HG03432 (cell line): ENCODE data around the gene TSPAN6.
A peak's percentile ranks its signal among the peaks of the same experiment; 100 is the strongest.

Experiments
- ATAC-seq: cut with Tn5 transposase; IDR thresholded peaks from one replicate; pipeline ENCODE4 v1.9.1; 2021; ENCODE audit warnings: mild to moderate bottlenecking, moderate library complexity; ENCODE audit not compliant: unreplicated experiment

The TSPAN6 gene, protein sequence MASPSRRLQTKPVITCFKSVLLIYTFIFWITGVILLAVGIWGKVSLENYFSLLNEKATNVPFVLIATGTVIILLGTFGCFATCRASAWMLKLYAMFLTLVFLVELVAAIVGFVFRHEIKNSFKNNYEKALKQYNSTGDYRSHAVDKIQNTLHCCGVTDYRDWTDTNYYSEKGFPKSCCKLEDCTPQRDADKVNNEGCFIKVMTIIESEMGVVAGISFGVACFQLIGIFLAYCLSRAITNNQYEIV

DNA sequence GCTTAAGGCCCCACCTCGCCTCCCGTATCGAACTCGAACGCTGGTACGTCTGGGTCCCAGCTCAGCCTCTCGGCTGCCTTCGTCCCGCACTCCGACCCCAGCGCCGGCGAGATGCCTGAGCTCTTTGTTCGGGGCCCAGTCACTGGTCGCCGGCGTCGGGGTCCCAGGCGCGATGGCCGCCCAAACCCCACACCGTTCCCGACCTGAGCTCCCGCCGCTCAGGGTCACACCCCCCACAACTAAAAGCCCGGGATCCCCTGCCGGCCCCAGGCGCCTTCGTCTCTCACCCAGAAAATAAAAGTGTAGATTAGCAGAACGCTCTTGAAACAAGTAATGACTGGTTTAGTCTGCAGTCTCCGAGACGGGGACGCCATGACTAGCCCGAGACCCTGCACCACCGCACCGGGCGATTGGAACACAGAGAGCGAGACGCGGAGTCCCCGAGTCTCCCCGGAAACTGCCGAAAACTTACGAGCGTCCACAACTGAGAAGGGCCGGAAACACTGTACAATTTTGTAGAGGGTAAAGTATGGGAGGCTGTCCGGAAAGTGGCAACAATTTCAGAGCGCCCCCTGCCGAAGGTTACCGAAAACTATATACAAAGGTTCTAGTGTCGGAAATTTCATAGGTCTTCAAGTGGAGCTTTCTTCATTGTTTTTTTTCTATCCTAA lies at the start of gene TSPAN6:
TSS of gene TSPAN6 (minus strand) at position 486 of the 671 bp plus-strand sequence. CDS start at position 374, 112 bp downstream.
- ATAC-seq, result peak; percentile 99

DNA sequence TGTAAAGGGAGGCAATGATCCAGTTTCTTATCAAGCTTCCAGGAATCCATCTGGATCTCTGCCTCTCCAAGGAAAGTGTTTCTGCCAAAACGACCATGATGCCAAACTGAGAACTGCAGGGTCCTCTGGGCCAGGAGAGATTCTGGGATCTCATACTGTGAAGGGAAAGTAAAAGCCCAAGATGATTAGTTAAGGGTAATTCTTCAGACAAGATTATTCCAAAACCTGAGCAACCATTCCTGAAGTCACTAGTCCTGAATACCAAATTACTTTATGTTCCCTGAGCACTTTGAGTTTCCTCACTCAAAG lies 49.3 kb upstream of the TSPAN6 start:
- ATAC-seq, result no peak

DNA sequence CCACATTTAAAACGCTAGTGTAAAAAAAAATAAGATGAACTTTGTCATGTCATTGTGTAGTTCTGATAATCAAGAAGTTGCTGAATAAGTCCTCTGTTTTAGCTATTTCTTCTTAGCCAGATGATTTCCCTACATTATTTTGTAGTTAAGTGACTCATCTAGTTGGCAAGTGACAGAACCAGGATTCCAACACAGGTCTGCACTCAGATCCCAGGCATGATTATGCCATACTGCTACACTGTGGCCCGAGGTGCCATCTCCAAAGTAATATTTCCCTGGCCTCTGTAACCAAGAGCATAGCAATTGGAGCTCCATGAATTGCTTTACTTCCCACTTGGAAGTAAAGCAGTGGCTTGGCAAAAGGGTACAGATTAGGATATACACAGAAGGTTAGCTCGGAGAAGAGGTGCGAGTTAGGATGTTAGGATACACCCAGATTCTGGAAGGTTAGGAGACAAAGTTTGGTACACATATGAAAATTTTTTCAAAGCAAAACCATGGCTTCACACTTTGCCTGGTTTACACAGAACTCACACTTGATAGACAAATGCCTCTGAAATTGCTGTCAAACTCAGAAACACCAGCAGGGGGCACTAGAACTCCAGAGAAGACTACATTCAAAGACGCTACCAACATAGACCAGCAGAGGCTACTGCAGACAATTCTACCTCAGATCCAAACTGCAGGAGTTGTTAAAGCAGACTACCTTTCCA lies 48.8 kb upstream of the TSPAN6 start:
- peak; percentile 63 for ATAC-seq

DNA sequence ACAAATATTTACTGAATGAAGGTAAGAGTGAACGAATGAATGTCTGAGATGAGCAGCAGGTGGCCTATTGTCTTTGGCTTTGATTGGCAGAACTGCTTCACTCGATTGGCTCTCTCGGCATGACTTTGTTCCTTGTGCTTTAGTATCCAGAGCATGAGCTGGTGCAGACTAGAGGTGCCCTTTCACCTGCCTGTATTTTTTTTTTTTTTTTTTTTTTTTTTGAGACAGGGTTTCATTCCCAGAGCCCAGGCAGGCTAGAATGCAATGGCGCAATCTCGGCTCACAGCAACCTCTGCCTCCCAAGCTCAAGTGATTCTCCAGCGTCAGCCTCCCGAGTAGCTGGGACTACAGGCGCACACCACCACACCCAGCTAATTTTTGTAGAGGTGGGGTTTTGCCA lies 46.3 kb upstream of the TSPAN6 start:
- ATAC-seq, result no peak

GRCh38 chrX:100681599-100681998 lies 45.0 kb upstream of the TSPAN6 start:
- ATAC-seq, result no peak

DNA sequence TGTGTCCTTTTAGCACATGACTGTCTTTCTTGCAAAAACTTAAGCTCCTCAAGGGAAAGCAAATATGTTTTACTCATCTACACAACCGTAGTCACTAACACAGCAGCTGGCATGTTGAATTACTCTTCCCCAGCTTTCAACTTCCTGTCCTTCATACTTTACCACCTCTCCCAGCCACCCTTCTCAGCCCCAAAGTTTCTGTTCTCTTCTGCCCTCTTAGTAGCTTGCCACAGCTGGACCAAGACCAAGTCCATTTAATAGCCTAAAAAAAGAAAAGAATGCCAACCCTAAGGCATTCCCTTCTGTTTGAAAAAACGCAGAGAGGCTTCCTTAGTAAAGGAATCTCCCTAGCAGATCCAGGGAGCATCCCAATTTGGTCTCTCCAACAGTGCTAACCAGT lies 44.1 kb upstream of the TSPAN6 start:
- no peak for ATAC-seq

GRCh38 chrX:100677611-100678181 lies 41.1 kb upstream of the TSPAN6 start:
- ATAC-seq, result no peak

DNA sequence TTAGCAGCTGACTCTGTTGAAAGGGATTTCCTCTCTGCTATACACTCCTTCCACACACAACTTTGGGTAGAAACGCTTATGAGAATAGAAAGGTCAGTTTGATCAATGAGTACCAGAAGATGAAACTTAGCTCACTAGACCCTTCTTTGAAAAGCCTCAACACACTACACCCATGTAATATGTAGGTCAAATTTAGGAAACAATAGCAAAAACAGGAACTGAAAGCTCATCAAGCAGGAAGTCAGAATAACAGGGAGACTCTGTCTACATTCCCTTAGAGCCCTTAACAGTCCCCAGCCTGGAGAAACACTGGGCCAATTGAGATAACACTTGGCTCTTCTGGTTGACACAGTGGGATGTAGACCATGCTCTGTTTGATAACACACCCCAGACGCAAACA lies 38.1 kb upstream of the TSPAN6 start:
- ATAC-seq, result peak; percentile 66

DNA sequence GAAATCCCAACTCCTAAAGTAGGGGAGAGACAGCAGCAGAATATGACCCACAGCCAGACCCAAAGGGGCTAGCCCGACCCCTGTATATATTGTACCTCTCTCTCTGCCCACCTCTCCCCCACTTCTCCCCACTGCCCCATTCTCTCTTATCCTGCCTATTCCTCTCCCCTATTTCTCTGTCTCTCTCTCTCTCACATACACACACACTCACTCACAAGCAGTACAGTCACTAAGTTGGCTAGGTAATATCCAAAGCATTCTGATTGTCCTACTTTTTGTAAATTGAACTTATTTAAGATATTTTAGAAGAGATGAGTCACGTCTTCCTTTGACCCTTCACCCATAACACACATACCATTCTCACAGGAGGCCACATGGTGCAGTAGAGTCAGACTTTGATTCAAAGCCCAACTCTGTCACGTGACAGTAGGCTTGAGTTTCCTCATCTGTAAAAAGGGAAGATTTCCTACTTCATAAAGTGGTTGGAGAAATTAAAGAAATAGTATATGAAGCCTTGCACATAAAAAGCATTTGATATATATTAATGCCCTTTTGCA lies 36.9 kb upstream of the TSPAN6 start:
- no peak for ATAC-seq

DNA sequence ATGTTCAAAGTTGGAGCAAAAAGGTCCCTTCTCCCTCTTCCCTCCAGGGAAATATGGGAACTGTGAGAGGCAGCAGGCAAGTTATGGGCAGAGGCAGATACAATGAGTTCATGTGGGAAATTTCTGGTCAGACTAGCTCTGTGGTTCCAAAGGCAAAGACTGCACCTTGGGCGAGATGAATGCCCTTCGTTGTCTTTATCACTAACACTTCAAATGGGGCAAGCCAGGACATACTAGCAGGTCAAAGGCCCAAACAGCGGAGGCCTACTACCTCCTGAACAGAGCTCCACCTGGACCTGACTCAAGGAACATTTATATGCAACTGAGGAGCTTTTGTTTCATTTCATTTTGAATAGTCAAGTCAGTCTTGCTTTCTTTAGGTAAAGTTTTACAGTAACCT lies 36.4 kb upstream of the TSPAN6 start:
- ATAC-seq, result no peak

- ATAC-seq, result no peak
Observed at GRCh38 chrX:100663642-100664041, 27.0 kb upstream of the TSPAN6 start.

DNA sequence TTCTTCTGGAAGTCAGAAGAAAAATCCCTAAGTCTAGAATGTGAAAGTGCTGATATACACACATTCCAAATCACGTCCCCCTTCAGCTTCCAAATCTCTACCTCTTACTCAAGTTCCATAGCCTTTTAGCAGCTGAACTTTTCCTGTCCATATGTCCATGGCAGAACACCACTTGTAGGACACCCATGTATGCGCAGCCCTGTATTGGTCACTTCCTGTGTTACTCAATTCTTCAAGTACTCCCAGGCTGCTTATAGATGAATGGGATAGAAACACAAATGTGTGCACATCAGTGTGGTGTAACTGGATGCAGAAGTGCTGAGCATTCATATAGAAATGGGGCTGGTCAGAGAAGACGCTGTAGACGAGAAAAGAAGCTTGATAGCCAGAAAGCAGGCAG lies 26.2 kb upstream of the TSPAN6 start:
- no peak for ATAC-seq

GRCh38 chrX:100662170-100662569 lies 25.6 kb upstream of the TSPAN6 start:
- ATAC-seq, result no peak

- ATAC-seq, result no peak
Observed at GRCh38 chrX:100659431-100660137, 23.0 kb upstream of the TSPAN6 start.

DNA sequence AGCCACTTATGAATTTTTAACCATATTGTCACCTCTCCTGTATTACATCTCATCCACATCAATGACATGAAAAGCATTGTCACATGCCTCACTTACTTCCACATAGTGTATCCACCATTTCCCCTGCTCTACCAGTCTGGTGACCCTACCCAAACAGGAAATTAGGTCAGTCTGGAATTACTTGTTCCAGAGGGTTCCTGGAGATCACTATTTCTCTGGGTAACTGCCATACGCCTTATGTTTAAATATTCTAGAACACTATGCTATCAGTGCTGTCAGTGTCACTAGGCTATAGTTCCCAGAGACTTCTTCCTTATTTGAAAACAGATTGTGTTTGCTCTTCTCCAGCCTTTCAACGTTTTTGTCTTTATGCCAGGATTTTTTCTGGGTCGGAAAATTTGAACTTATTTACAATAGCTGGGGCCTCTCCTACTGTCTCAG lies 22.4 kb upstream of the TSPAN6 start:
- ATAC-seq, result no peak

DNA sequence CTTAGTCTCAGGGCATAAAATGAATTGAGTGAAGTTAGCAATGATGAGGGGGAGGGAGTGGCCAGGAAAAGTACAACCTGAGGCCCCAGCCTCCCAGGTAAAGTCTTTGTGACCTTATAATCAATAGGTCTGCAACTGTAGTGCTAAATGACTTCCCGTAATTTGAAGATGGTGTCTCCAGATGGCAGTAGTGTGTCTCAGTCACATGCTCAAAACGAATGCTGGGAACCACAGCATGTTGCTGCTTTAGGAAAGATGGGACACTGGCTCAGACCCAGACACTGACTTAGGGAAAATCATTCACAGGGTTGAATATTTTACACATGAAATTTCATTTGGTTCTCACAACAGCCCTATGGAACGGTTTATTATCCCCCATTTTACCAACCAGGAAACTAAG lies 17.7 kb upstream of the TSPAN6 start:
- no peak for ATAC-seq

DNA sequence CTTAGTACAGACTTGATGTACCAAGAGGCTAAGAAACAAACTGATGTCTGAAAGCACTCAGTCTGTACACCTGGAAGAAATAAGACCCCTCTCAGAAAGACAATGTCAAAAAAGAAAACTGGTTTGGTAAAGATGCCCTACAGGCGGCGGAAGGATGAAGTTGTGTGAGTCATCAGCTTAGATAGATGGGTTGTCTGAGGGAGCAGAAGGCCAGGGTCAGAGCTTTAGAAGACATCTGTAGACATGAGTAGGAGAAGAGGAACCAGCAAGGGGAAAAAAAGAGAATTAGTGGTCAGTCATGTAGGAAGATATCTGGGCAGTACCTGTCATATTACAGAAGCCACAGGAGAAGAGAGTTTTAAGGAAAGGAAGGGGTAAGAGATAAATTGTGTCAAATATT lies 15.7 kb upstream of the TSPAN6 start:
- ATAC-seq, result no peak

DNA sequence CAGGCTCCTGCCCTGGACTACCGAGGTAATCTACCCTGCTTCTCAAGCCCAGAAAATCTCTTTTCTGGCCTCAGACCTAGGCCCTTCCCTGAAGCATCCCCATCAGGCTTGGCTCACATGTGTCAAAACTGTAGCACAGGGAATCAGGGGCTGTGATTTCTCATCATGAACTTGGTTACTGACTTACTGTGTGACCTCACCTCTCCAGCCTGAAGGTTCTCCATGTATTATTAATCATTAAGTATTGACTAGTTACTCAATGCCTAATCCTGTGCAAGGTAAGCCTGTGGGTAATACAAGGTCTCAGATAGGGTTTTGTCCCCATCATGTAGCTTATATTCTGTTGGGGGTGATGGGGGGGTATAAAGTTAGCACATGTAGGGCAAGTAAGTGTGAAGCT lies 14.2 kb upstream of the TSPAN6 start:
- ATAC-seq, result no peak

DNA sequence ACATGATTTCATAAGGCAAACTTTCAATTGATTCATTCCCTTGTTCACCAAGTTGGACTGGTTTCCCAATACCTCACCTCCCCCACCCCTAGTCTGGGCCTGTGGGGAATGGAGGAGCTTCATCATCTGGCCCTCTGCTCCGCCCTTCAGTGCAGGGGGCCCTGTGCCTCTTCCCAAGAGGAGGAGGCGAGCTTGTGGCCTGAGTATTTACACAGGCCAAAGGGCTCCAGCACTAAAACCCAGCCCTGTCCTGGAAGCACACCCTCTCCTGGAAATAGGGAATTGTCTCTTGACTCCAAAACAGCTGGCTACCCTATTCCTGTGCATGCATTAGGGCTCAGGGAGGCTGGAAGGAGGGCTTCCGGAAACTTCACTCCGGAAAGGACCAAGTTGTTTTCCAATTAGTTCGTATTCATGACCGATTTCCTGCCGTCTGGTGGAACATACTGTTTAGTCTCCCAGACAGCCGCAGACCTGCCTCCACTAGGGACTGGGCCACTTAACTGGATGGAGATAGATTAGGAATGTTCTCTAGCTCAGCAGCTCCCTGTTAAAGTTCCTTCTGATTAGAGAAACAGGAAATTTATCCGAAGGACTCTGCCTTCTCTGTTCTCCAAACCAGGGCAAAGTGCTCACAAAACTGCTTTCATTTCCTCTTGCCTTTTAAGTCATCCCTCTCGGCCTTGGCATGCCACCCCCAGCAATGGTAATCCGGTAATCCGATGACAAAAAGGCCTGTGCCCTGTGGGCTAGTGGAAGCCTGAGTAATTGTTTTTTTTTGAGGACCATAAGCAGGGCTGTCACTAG lies 13.1 kb upstream of the TSPAN6 start:
- no peak for ATAC-seq
